Kidney (tissue), 14 donors: ENCODE data around the gene ARMS2. TPM values are rescaled to one million over a fixed set of nuclear protein-coding genes. Genes with fewer than 3 reads are reported as not detected.
A peak's percentile ranks its signal among the peaks of the same experiment; 100 is the strongest.

Experiments used
- DNase-seq, 5 donors: peaks; one replicate each; pipeline ENCODE4 v3.0.0-alpha.2; 2013 to 2020
- FAIRE-seq: peaks from 2 replicates; lab custom pipeline; 2012; peaks lifted over from hg19 to GRCh38; lab: Jason Lieb, UNC
- H3K27ac ChIP-seq, 2 donors: one replicate each; pipeline ENCODE4 v1.7.0; 2013; ENCODE audit warnings: low read depth in 2 of 2, low read length in 2 of 2, inconsistent platforms in 1 of 2
- H3K27me3 ChIP-seq: one replicate; pipeline ENCODE4 v1.7.1; 2013; ENCODE audit warnings: low read length, inconsistent platforms; ENCODE audit not compliant: control insufficient read depth, insufficient read depth
- H3K36me3 ChIP-seq, 3 donors: one replicate each; pipeline versions ENCODE4 v1.7.0 to v1.7.1; 2013; ENCODE audit warnings: low read length in 3 of 3, control low read depth in 1 of 3, inconsistent platforms in 1 of 3; ENCODE audit not compliant: insufficient read depth in 3 of 3, control insufficient read depth in 2 of 3
- H3K4me1 ChIP-seq, 3 donors: one replicate each; pipeline versions ENCODE4 v1.7.0 to v1.7.1; 2013; ENCODE audit warnings: low read length in 3 of 3, inconsistent platforms in 1 of 3, low read depth in 1 of 3; ENCODE audit not compliant: control insufficient read depth in 2 of 3, insufficient read depth in 2 of 3
- H3K4me3 ChIP-seq, 3 donors: one replicate each; pipeline versions ENCODE4 v1.7.0 to v1.8.1; 2013; ENCODE audit warnings: low read length in 3 of 3, control low read depth in 1 of 3, inconsistent platforms in 1 of 3
- H3K9ac ChIP-seq, 3 donors: one replicate each; pipeline versions ENCODE4 v1.7.0 to v1.7.1; 2013; ENCODE audit warnings: low read length in 3 of 3, control low read depth in 1 of 3, inconsistent platforms in 1 of 3
- H3K9me3 ChIP-seq, 3 donors: one replicate each; pipeline versions ENCODE4 v1.7.0 to v1.7.1; 2013; ENCODE audit warnings: low read length in 3 of 3, control low read depth in 1 of 3, inconsistent platforms in 1 of 3; ENCODE audit not compliant: control insufficient read depth in 2 of 3, insufficient read depth in 1 of 3
- intact Hi-C: fragments of 100-400 bp; cut with DNase I; formaldehyde crosslinking; loops from one replicate; pipeline ENCODE4 v1.11.1; 2022
- polyA plus RNA-seq: library from polyadenylated mRNA; stranded (reverse); fragments of 350-450 nt; fragmentation: Illumina TruSeq; extraction: RNeasy Lipid Tissue Mini Kit (QIAGEN cat#74804); gene quantifications from one replicate; pipeline ENCODE4 v1.2.3, GENCODE V29; 2014; ENCODE audit warnings: low read depth, low replicate concordance; ENCODE audit not compliant: insufficient read depth
- total RNA-seq: library from RNA; stranded (reverse); fragmentation: NEBNext Ultra II Directional; extraction: Animal tissue kit (Norgen Biotek cat#: 25700); gene quantifications from one replicate; pipeline ENCODE4 v1.2.1, GENCODE V29; 2021
- TF ChIP-seq, protein P1 (sequence below): IDR thresholded peaks from 3 replicates; pipeline ENCODE4 v1.5.1; 2012; ENCODE audit warnings: mild to moderate bottlenecking, moderate library complexity, borderline replicate concordance; ENCODE audit not compliant: insufficient read depth; ENCODE audit errors: extremely low read depth
- donor health status: control.
- donor health status: control.
- donor health status: control.
- donor health status: control.
- donor health status: control.
- donor health status: DM: yes; HTN: yes; CAD: no.
- donor health status: Normal renal cell carcinoma (clear cell type).

The ARMS2 gene
- total and polyA plus RNA-seq, 2 donors from 2014 or later = not detected

DNA sequence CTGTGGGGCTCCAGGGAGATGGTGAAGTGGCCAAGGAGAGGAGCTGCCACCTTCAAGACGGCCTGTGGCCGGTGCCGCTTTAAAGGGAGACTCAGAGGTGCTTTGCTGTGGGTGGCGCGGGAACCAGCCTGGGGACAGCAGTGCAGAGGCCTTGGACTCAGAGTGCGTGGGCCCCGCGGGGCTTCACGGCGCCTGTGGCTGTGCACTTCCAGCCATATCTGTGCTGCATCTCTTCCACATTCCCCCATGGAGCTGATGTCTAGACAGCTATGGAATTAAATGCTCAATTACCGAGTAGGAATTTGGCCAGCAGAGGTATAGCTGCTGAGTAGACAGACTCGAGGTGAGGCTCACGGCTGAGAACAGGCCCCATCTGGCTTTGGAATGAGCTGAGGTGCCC is 48.6 kb downstream of the ARMS2 start:
- DNase-seq = no peak
- TF ChIP-seq, protein P1, sequence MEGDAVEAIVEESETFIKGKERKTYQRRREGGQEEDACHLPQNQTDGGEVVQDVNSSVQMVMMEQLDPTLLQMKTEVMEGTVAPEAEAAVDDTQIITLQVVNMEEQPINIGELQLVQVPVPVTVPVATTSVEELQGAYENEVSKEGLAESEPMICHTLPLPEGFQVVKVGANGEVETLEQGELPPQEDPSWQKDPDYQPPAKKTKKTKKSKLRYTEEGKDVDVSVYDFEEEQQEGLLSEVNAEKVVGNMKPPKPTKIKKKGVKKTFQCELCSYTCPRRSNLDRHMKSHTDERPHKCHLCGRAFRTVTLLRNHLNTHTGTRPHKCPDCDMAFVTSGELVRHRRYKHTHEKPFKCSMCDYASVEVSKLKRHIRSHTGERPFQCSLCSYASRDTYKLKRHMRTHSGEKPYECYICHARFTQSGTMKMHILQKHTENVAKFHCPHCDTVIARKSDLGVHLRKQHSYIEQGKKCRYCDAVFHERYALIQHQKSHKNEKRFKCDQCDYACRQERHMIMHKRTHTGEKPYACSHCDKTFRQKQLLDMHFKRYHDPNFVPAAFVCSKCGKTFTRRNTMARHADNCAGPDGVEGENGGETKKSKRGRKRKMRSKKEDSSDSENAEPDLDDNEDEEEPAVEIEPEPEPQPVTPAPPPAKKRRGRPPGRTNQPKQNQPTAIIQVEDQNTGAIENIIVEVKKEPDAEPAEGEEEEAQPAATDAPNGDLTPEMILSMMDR = no peak

DNA sequence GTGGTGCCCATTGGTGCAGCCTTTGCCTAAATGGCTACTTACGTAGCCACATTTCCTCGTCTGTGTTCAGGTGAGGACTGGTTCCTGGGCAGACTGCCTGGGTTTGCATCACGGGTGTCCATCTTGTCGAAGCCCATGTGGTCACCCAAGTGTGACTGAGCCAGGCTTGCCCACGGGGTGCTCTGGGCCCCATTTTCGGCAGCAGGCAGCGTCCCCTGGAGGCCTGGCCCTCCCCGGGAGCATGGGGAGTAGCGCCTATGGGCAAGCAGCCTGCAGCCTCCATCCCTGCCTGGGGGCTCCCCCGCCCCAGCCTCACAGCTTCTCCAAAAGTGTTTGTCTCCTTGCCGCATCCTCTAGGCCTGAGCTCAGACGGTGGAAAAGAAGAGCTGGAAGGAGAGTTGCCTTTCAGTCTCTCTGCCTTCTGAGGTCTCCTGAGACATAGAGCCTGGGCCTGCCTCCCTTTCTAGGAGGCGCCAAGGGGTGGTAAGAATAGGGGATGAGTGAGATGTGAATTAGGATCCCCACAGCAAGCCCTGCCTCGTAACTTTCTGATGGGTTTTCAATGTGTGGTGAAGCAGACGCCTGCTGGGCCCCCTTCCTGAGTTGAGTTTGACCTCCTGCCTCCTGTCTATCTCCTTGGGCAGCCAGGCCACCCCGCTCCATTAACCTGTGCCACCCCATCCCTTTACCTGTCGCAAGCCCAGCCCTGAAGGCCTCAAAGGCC is 49.6 kb downstream of the ARMS2 start:
- H3K4me3 ChIP-seq = no peak overlapping the region
- TF ChIP-seq, protein P1 = no peak
- intact Hi-C loops = no loop called here
- DNase-seq (no peak), FAIRE-seq (no peak)
- H3K27me3 ChIP-seq = no peaks in the 10 kb centered on the region
- no peaks in the 10 kb centered on the region for H3K36me3 ChIP-seq
- H3K27ac ChIP-seq = no peak overlapping the region
- peaks cover 0 to 5% (median 5%) of the 10 kb centered on the region in 3 donors for H3K4me1 ChIP-seq
- H3K9ac ChIP-seq = no peak overlapping the region
- no peaks in the 10 kb centered on the region for H3K9me3 ChIP-seq

More for the DNA sequence above, 48.6 kb downstream of the ARMS2 start:
- intact Hi-C loops = no loop called here
- no peak overlapping the region for H3K4me3 ChIP-seq
- no peak overlapping the region for H3K27ac ChIP-seq
- no peaks in the 10 kb centered on the region for H3K9me3 ChIP-seq
- no peaks in the 10 kb centered on the region for H3K27me3 ChIP-seq
- H3K9ac ChIP-seq = no peak overlapping the region
- no peak for FAIRE-seq
- peaks cover 0 to 14% (median 13%) of the 10 kb centered on the region in 3 donors for H3K4me1 ChIP-seq
- H3K36me3 ChIP-seq = no peaks in the 10 kb centered on the region

GRCh38 chr10:122504610-122504950 is 50.1 kb downstream of the ARMS2 start:
- Histone ChIP-seq H3K4me3 (no peak overlapping the region), H3K36me3 (no peaks in the 10 kb centered on the region), H3K27me3 (no peaks in the 10 kb centered on the region), H3K4me1 (peaks cover 0 to 5% (median 4%) of the 10 kb centered on the region in 3 donors), H3K27ac (no peak overlapping the region), H3K9me3 (no peaks in the 10 kb centered on the region), H3K9ac (no peak overlapping the region)
- peak; percentile 48 to 94 (median 66) for DNase-seq
- no peak for FAIRE-seq
- TF ChIP-seq, protein P1 = no peak
- intact Hi-C loops = no loop called here

GRCh38 chr10:122505011-122505410 is 50.6 kb downstream of the ARMS2 start:
- FAIRE-seq = no peak
- Histone ChIP-seq H3K9ac (no peak overlapping the region), H3K9me3 (no peaks in the 10 kb centered on the region), H3K4me3 (no peak overlapping the region), H3K27ac (no peak overlapping the region), H3K36me3 (no peaks in the 10 kb centered on the region), H3K27me3 (no peaks in the 10 kb centered on the region), H3K4me1 (peaks cover 0 to 4% (median 3%) of the 10 kb centered on the region in 3 donors)
- no peak for DNase-seq
- intact Hi-C loops = no loop called here
- TF ChIP-seq, protein P1 = no peak
